Astrocyte of the cerebellum (primary cell): ENCODE measurements around the gene E2F3.

ENCODE experiments used
- DNase-seq: peaks from one replicate; pipeline ENCODE4 v3.0.0-alpha.2; 2011; ENCODE audit warnings: low read depth
- H3K4me3 ChIP-seq: 2 replicates; pipeline ENCODE4 v1.5.1; 2011; ENCODE audit warnings: mild to moderate bottlenecking, low read depth, low read length, moderate library complexity
- CTCF ChIP-seq: IDR thresholded peaks from 2 replicates; pipeline ENCODE4 v1.5.1; 2012; ENCODE audit warnings: low read length, low read depth, moderate library complexity, mild to moderate bottlenecking; ENCODE audit errors: missing control alignments
- in situ Hi-C: cut with HindIII; loops from 2 replicates; pipeline ENCODE4 v1.10.0; 2017; ENCODE audit warnings: low sequenced_read_pairs

The E2F3 gene

GRCh38 chr6:20476501-20477043 is 74.9 kb downstream of the E2F3 start:
- no peak for DNase-seq
- no peak for TF ChIP-seq CTCF
- H3K4me3 ChIP-seq = no peak overlapping the region
- in situ Hi-C loops = no loop called here

GRCh38 chr6:20477485-20477884 is 75.8 kb downstream of the E2F3 start:
- in situ Hi-C loops = no loop called here
- DNase-seq = no peak
- TF ChIP-seq CTCF = no peak
- no peak overlapping the region for H3K4me3 ChIP-seq

- in situ Hi-C loops = no loop called here
- no peak for DNase-seq
- TF ChIP-seq CTCF = no peak
- H3K4me3 ChIP-seq = no peak overlapping the region
Measured at GRCh38 chr6:20479060-20479459, 77.4 kb downstream of the E2F3 start.

- no peak for TF ChIP-seq CTCF
- H3K4me3 ChIP-seq = no peak overlapping the region
- no peak for DNase-seq
- in situ Hi-C loops = no loop called here
Measured at GRCh38 chr6:20479526-20479925, 77.8 kb downstream of the E2F3 start.

- no peak overlapping the region for H3K4me3 ChIP-seq
- no peak for TF ChIP-seq CTCF
- in situ Hi-C loops = no loop called here
- no peak for DNase-seq
Measured at GRCh38 chr6:20481281-20481680, 79.6 kb downstream of the E2F3 start.

- TF ChIP-seq CTCF = no peak
- DNase-seq = no peak
- H3K4me3 ChIP-seq = no peak overlapping the region
- in situ Hi-C loops = no loop called here
Measured at GRCh38 chr6:20483887-20484497, 82.3 kb downstream of the E2F3 start.
